Endometrial microvascular endothelial cells (primary cell): ENCODE results near the gene BHLHE23. TPM values are rescaled to one million over a fixed set of nuclear protein-coding genes. Genes with fewer than 3 reads are reported as not detected.

Experiments
- in situ Hi-C: cut with HindIII; loops from 2 replicates; pipeline ENCODE4 v1.10.0; 2017; ENCODE audit warnings: low sequenced_read_pairs, low pct_unique_long_range_greater_than_20kb; ENCODE audit errors: inconsistent ontology term
- total RNA-seq: library from RNA; depleted of rRNA; stranded (reverse); fragments of >200 nt; gene quantifications from one replicate; pipeline ENCODE4 v1.2.3, GENCODE V29; 2015; ENCODE audit errors: inconsistent ontology term

Gene BHLHE23
- total RNA-seq, 1 donor from 2014 or later = not detected

GRCh38 chr20:62997417-62998035 is 9.2 kb downstream of the BHLHE23 start:
- in situ Hi-C loops = no loop called here

DNA sequence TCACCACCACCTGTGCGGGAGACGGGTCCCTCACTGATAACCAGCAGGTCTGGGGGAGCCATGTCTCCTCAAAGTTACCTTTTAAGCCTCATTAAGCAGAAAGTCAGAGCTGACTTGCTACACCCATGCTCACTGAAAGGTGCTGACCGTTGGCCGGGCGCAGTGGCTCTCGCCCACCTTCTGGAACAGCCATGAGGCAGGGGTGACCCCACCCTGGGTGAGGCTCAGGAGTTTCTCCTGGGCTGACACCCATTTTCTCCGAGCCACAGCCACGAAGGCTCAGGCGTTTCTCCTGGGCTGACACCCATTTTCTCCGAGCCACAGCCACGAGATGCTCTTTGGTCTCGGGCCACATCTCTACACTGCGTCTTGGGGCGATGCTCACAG is 10.2 kb downstream of the BHLHE23 start:
- in situ Hi-C loops = no loop called here

DNA sequence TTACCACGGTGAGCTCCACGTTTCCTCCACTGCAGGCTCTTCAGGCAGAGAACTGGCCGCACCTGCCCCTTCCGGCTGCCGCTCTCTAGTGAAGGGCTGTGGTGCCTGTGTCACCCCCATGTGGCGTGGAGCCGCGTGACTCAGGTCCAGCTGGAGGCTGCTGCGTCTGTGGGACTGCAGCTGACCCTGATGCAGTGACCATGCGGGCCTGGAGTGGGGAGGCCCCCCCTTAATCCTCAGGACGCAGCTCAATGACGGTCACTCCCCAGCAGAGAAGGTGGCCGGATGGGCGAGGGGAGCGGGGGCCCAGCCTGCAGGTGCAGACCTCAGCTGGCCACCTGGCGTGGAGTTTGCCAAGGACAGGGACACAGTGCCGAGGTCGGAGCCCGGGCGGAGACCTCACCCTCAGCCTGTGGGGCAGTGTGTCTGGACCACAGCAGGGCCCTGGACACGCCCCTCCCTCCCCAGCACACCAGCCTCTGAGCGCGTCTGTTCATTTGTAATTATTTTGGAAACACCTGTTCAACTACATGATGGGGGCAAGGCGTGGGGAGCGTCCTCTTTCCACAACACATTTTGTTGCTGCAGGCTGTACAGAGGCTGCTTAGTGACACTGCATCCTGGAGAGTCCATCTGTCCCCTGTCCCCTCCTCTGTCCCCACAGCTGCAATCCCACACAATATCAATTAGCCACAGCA is 10.7 kb downstream of the BHLHE23 start:
- in situ Hi-C loops = no loop called here

DNA sequence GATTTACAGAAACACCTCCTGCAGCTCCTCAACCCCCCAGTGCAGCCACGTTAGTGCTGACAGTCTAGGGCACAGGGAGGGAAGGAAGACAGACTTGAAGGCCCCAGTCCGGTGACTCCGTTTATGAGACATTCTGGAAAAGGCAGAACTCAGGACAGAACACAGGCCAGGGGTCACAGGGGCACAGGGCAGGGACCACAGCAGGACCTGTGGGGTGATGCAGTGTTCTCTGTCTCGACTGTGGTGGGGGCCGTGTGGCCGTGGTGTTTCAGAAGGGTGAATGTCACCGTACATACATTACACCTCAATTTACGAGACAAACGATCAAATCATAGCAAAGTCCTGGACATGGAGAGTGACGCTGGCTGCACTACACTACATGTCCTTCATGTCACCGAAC is 11.3 kb downstream of the BHLHE23 start:
- in situ Hi-C loops = no loop called here

GRCh38 chr20:62994869-62995281 is 11.9 kb downstream of the BHLHE23 start:
- in situ Hi-C loops = no loop called here

DNA sequence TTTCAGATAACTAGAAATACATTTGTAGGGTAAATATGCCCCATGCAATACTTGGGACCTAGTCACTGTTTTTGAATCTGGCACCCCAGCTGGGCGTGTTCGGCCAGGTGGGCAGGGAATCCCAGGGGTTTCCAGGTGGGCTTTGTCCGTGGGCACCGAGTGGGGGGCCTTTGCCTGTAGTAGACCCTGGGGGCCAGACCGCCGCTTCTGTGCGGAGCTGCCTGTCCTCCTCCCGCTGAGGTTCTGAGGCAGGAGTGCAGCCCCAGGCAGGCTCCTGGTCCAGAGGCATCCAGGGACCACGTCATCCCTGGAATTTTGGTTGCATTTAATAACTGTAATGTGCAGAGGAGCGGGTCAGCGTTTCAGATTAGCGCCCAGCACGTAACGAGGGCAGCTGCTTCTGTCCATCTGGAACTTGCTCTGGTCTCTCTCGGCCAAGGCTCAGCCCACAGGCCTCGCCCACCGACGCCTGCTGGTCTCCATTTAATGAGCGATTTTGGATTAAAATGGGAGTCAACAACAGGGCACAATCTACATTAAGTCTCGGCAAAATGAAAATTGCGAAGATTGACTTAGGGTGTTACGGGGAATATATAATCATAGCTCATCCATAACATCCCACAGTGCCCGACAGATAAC is 12.8 kb downstream of the BHLHE23 start:
- in situ Hi-C loops = no loop called here

- in situ Hi-C loops = no loop called here
Observed at GRCh38 chr20:62991863-62992262, 14.9 kb downstream of the BHLHE23 start.

DNA sequence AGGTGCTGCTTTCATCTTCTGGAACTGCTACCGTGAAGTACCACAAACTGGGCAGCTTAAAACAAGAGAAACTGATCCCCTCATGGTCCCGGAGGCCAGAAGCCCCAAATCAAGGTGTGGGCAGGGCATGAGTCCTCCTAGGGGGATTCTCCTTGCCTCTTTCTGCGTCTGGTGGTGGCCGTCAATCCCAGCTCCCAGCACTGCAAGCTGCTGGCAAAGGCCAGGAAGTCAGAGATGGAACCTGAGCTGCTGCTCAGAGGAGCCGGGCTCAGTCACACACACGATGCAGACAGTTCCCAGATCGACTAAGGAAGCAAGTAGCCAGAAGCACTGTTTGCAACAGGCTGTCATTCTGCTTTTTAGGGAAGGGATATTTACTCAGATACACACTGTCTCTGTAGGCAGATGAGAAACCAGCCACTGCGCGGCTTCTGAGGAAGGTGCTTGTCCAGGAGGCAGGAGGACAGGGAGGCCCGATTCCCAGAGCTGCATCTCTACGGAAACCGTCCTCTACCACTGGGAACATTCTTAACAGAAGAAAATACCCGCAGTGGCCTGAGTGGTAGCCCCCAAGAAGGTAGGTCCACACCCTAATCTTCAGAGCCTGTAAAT is 15.5 kb downstream of the BHLHE23 start:
- in situ Hi-C loops = no loop called here

DNA sequence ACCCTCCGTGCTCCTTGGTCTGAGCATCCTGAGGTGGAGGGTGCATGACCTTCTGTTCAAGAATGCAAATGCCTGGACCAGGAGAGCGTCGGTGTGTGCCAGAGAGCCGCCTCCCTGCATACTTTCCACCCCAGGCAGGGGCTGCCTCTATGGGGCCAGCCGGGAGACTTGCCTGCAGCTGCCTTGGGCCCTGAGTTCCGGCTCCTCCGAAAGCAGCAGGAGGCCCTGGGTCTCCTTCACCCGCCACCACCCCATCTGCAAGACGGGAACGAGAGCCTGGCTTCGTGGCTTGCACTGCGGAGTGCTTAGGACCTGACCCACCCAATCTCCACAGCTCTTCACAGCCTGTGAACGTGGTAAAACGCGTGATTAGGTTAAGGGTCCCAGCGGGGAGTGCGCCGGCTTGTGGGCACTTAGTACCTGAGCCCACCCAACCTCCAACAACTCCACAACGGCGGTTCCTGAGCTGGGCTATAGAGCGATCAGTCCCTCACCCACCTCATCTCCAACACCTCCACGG is 16.4 kb downstream of the BHLHE23 start:
- in situ Hi-C loops = no loop called here

GRCh38 chr20:62989201-62989601 is 17.6 kb downstream of the BHLHE23 start:
- in situ Hi-C loops = no loop called here

GRCh38 chr20:62987114-62987513 is 19.6 kb downstream of the BHLHE23 start:
- in situ Hi-C loops = no loop called here

DNA sequence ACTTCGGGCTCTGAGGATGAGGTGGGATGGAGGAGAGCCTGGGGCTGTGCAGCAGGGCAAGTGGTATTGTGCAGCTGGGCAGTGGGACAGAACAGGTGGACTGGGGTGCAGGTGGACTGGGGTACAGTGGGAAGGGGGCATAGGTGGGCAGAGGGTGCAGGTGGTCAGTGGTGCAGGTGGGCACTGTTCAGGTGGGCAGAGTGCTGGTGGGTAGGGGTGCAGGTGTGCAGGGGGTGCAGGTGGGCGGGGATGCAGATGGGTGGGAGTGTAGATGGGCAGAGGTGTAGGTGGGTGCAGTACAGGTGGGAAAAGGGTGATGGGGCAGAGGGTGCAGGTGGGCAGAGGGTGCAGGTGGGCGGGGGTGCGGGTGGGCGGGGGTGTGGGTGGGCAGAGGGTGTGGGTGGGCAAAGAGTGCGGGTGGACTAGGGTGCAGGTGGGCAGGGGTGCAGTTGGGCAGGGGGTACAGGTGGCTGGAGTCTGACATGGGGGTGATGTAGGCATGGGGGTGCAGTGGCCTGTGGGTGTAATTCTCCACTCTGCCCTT is 20.4 kb downstream of the BHLHE23 start:
- in situ Hi-C loops = no loop called here

DNA sequence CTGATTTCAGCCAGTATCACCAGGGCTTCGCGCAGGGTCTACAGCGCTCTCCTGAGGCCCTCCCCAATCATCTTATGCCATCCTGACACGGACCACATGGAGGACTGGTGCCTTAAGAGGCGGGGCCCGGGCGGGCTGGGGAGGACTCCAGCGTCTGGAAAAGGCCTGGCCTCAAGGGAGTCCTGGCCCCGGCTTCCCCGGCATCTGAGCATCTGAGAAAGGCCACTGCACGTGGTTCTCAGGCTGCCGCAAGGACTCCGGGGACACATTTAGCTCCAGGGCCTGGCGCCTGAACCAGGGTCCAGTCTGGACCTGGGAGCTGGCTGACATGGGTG is 21.4 kb downstream of the BHLHE23 start:
- in situ Hi-C loops = no loop called here

DNA sequence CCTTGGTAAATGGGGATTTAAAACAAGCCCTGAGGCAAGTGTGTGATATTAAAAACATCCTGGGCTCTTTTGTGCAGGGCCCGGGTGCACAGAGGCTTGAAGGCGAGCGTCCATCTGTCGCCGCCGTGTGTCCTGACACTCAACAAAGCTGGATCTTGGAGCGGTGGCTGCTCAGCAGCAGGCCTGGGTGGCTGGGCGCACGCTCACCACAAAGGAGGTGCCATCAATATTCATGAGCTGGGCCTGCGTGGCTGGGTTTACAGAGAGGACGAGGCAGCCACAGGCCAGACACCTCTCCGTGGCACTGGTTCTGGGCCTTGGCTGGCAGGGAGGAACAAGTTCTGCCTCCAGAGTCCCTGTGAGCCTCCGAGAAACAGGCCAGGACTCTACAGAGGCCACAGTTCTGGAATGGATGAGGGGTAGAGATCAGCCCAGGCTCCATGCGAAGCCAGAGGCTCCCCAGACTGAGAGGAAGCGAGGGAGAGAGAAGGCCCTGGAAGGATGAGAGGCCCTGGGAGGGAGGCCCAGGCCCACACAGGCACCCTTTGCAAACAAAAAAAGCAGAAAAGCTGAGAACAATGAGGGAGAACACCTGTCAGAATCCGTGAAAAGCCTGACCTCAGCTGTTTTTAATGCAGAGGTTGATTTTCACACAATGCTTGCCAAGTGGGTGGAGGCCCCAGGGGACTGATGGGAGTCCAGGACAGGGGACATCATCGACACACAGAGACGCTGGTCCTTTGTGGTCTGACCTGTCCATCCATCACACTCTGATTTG is 21.9 kb downstream of the BHLHE23 start:
- in situ Hi-C loops = no loop called here

- in situ Hi-C loops = no loop called here
Observed at GRCh38 chr20:62983210-62983609, 23.6 kb downstream of the BHLHE23 start.

- in situ Hi-C loops = no loop called here
Observed at GRCh38 chr20:62982124-62983075, 24.4 kb downstream of the BHLHE23 start.

DNA sequence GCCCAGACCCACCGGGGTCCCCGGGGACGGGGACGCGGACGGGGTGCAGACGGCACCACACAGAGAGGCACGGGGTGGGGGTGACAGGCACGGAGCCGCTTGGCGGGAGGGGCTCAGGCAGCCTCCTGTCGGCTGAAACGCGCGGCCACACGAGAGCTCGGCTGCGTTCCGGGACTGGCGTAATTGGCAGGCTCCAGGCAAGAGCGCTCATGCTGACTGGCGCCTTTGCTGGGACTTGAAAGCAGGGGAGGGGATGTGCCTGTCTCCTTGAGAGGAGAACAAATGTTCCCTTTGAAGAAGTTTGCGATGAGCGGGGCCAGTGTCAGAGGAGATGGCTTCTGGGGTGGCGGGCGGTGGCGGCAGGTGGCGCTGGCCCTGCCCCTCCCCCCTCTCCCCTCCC is 25.8 kb downstream of the BHLHE23 start:
- in situ Hi-C loops = no loop called here
